Breast epithelium (tissue), 4 donors: ENCODE data around the gene SLC66A1. TPM values are rescaled to one million over a fixed set of nuclear protein-coding genes. Genes with fewer than 3 reads are reported as not detected.

ENCODE experiments used
- DNase-seq, 2 donors: peaks; one replicate each; pipeline ENCODE4 v3.0.0-alpha.2; 2019; ENCODE audit warnings: low spot score in 2 of 2
- H3K27ac ChIP-seq, 2 donors: fragments of 200-600 bp; sonication (generic) in 1 of 2; one replicate each; pipeline ENCODE4 v1.5.1; 2016 to 2019; ENCODE audit warnings: mild to moderate bottlenecking in 1 of 2
- H3K27me3 ChIP-seq, 2 donors: fragments of 200-600 bp; sonication (generic) in 1 of 2; one replicate each; pipeline versions ENCODE4 v1.5.1 to v1.6.0; 2017 to 2019; ENCODE audit warnings: control low read depth in 1 of 2, mild to moderate bottlenecking in 1 of 2
- H3K36me3 ChIP-seq: fragments of 200-600 bp; one replicate; pipeline ENCODE4 v1.5.1; 2019
- H3K4me1 ChIP-seq, 2 donors: fragments of 200-600 bp; sonication (generic); one replicate each; pipeline ENCODE4 v1.5.1; 2016 to 2019; ENCODE audit warnings: control low read depth in 1 of 2
- H3K4me3 ChIP-seq, 3 donors: fragments of 200-600 bp; sonication (generic); 1 replicate in 2 of 3; 2 replicates in 1 of 3; pipeline ENCODE4 v1.5.1; 2016 to 2019; ENCODE audit warnings: mild to moderate bottlenecking in 3 of 3, moderate library complexity in 2 of 3
- H3K9me3 ChIP-seq, 2 donors: fragments of 200-600 bp; sonication (generic) in 1 of 2; one replicate each; pipeline ENCODE4 v1.5.1; 2016 to 2019; ENCODE audit warnings: control low read depth in 1 of 2
- POLR2A ChIP-seq: fragments of 450-650 bp; IDR thresholded peaks from one replicate; pipeline ENCODE4 v1.6.1; 2016; ENCODE audit warnings: antibody characterized with exemption, mild to moderate bottlenecking, moderate library complexity
- POLR2AphosphoS5 ChIP-seq, 3 donors: sonication (generic); formaldehyde crosslinking; IDR thresholded peaks; one replicate each; pipeline ENCODE4 v1.6.1; 2017; ENCODE audit warnings: antibody characterized with exemption in 3 of 3
- intact Hi-C: fragments of 100-400 bp; cut with DNase I; formaldehyde crosslinking; loops from one replicate; pipeline ENCODE4 v1.15.1; 2023; ENCODE audit warnings: low total_unique reads
- total RNA-seq, 3 donors: library from RNA; depleted of rRNA; stranded (reverse); fragments of >200 nt; gene quantifications; one replicate each; pipeline ENCODE4 v1.1.0, GENCODE V29; 2016
- TF ChIP-seq, protein P1 (sequence below), 3 donors: fragments of 450-650 bp; IDR thresholded peaks; one replicate each; pipeline ENCODE4 v1.5.1; 2016 to 2017; ENCODE audit warnings: antibody characterized with exemption in 3 of 3, mild to moderate bottlenecking in 3 of 3, moderate library complexity in 3 of 3

The SLC66A1 gene
- total RNA-seq, 3 donors from 2014 or later = 6.2 to 13.9 (median 13.1) TPM

DNA sequence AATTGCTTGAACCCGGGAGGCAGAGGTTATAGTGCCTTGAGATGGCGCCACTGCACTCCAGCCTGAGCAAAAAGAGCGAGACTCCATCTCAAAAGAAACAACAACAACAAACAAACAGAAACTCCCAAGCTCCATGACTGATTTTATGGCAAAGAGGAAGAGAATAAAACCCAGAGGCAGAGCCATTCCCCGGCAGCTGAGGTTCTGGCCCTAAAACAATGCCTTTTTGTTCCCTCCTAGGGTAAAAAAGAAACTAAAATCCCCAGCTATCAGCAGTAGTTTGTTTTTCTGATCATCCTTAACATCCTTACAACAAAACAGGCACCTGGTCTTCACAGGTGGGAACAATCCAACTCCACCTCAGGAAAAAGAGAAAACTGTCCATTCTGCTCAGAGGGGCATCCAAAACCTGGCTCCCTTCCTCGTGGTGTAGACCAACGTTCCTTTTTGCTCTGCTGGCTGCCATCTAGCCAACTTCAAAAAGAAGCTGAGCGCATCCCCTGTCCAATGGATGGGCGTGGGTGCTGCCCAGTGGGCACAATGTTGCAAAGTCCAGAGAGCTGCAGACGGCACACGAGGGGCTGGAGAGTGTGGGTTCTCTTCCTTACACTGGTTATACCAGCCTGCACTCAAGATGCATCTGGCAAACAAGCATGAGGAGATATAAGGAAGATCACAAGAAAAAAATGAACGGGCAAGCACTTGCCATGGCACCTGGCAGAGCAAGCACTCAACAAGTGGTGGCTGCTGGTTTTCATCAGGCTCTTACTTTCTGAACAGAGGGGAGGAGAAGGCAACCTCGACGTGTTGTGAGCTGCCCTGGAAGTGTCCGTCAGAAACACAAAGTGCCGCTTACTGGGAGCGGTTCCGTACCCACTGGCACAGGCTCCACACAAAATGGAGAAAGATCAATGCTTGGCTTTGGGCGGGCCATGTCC, 54.7 kb downstream of the SLC66A1 start:
- intact Hi-C loops = no loop called here
- DNase-seq = no peak
- no peaks in the 10 kb centered on the region for H3K4me1 ChIP-seq
- H3K27ac ChIP-seq = peak overlapping the region; percentile 66 to 80
- no peaks in the 10 kb centered on the region for H3K36me3 ChIP-seq
- H3K27me3 ChIP-seq = no peaks in the 10 kb centered on the region
- no peak for TF ChIP-seq POLR2A
- TF ChIP-seq, protein P1, sequence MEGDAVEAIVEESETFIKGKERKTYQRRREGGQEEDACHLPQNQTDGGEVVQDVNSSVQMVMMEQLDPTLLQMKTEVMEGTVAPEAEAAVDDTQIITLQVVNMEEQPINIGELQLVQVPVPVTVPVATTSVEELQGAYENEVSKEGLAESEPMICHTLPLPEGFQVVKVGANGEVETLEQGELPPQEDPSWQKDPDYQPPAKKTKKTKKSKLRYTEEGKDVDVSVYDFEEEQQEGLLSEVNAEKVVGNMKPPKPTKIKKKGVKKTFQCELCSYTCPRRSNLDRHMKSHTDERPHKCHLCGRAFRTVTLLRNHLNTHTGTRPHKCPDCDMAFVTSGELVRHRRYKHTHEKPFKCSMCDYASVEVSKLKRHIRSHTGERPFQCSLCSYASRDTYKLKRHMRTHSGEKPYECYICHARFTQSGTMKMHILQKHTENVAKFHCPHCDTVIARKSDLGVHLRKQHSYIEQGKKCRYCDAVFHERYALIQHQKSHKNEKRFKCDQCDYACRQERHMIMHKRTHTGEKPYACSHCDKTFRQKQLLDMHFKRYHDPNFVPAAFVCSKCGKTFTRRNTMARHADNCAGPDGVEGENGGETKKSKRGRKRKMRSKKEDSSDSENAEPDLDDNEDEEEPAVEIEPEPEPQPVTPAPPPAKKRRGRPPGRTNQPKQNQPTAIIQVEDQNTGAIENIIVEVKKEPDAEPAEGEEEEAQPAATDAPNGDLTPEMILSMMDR (IDR thresholded peaks at IDR 0.05) = no peak
- no peak for TF ChIP-seq POLR2AphosphoS5 (IDR thresholded peaks at IDR 0.05)
- peak overlapping the region in 2 of 3 donors; percentile 31 to 47 for H3K4me3 ChIP-seq
- H3K9me3 ChIP-seq = no peaks in the 10 kb centered on the region

DNA sequence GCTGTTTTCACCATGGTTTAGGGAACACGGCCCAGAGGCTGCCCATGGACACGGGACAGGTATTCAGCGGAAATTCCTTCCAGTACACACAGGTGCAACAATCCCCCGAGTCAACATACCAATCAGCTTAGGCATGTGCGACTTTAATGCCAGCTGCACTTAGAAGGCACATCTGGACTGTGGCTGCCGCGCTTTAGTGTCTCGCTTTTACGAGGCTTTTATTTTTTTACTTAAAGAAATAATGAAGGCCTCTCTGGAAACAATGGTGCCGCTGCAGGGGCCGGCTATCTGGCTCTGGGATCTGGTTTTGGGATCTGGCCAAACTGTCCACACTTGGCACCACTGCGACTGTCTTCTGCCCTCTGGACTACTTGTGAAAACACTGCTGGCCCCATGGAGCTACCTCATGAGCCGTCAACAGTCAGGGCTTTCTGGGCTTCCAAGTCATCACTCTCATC, 55.5 kb downstream of the SLC66A1 start:
- DNase-seq = peak; percentile 75 to 81
- peak overlapping the region; percentile 66 to 80 for H3K27ac ChIP-seq
- peak overlapping the region in 2 of 3 donors; percentile 31 to 47 for H3K4me3 ChIP-seq
- H3K36me3 ChIP-seq = no peaks in the 10 kb centered on the region
- peak in 1 of 3 donors; percentile 48 for TF ChIP-seq POLR2AphosphoS5 (IDR thresholded peaks at IDR 0.05)
- TF ChIP-seq POLR2A = no peak
- TF ChIP-seq, protein P1 (IDR thresholded peaks at IDR 0.05) = no peak
- H3K27me3 ChIP-seq = no peaks in the 10 kb centered on the region
- H3K4me1 ChIP-seq = no peaks in the 10 kb centered on the region
- intact Hi-C loops = no loop called here
- H3K9me3 ChIP-seq = no peaks in the 10 kb centered on the region

GRCh38 chr1:19368050-19368449, 55.9 kb downstream of the SLC66A1 start:
- no peaks in the 10 kb centered on the region for H3K27me3 ChIP-seq
- no peaks in the 10 kb centered on the region for H3K36me3 ChIP-seq
- peak overlapping the region; percentile 66 to 80 for H3K27ac ChIP-seq
- intact Hi-C loops = no loop called here
- H3K9me3 ChIP-seq = no peaks in the 10 kb centered on the region
- no peak overlapping the region for H3K4me3 ChIP-seq
- H3K4me1 ChIP-seq = no peaks in the 10 kb centered on the region
- no peak for TF ChIP-seq POLR2AphosphoS5 (IDR thresholded peaks at IDR 0.05)
- no peak for DNase-seq

- no peaks in the 10 kb centered on the region for H3K9me3 ChIP-seq
- H3K36me3 ChIP-seq = no peaks in the 10 kb centered on the region
- TF ChIP-seq POLR2AphosphoS5 (IDR thresholded peaks at IDR 0.05) (no peak), POLR2A (no peak)
- TF ChIP-seq, protein P1 (IDR thresholded peaks at IDR 0.05) = no peak
- H3K27ac ChIP-seq = peak overlapping the region in 1 of 2 donors; percentile 55
- H3K4me3 ChIP-seq = no peak overlapping the region
- no peaks in the 10 kb centered on the region for H3K27me3 ChIP-seq
- intact Hi-C loops = no loop called here
- no peak for DNase-seq
- H3K4me1 ChIP-seq = no peaks in the 10 kb centered on the region
Observed at GRCh38 chr1:19368964-19369363, 56.8 kb downstream of the SLC66A1 start.

- intact Hi-C loops = no loop called here
- TF ChIP-seq, protein P1 (IDR thresholded peaks at IDR 0.05) = no peak
- TF ChIP-seq POLR2A (no peak), POLR2AphosphoS5 (IDR thresholded peaks at IDR 0.05) (no peak)
- peak overlapping the region in 1 of 2 donors; percentile 55 for H3K27ac ChIP-seq
Observed at GRCh38 chr1:19369396-19370090, 57.4 kb downstream of the SLC66A1 start.

More at GRCh38 chr1:19369396-19370090, 57.4 kb downstream of the SLC66A1 start:
- Histone ChIP-seq H3K9me3 (no peaks in the 10 kb centered on the region), H3K36me3 (no peaks in the 10 kb centered on the region), H3K4me3 (no peak overlapping the region), H3K27me3 (no peaks in the 10 kb centered on the region), H3K4me1 (no peaks in the 10 kb centered on the region)
- DNase-seq = no peak
